Measurements from ENCODE around the gene TTC28.

DNA sequence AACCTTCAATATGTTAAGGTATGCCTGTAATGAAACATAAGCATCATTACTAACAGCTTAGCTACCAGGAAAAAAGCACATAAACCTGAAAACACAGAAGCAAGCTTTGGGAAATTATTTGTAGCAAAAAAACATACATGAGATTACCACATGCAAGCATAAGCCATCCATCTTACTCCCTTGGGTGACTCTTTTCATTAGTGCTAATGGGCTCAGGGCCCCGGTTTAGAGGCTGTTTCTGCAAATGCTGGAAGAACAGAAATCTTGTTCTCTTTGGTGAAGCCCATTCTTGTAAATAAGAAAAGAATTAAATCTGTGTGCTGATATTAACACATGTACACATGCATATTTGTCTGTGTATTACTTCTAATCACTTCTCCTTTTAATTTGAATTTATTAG is 314.3 kb downstream of the TTC28 start:
- TF ChIP-seq, protein P1, sequence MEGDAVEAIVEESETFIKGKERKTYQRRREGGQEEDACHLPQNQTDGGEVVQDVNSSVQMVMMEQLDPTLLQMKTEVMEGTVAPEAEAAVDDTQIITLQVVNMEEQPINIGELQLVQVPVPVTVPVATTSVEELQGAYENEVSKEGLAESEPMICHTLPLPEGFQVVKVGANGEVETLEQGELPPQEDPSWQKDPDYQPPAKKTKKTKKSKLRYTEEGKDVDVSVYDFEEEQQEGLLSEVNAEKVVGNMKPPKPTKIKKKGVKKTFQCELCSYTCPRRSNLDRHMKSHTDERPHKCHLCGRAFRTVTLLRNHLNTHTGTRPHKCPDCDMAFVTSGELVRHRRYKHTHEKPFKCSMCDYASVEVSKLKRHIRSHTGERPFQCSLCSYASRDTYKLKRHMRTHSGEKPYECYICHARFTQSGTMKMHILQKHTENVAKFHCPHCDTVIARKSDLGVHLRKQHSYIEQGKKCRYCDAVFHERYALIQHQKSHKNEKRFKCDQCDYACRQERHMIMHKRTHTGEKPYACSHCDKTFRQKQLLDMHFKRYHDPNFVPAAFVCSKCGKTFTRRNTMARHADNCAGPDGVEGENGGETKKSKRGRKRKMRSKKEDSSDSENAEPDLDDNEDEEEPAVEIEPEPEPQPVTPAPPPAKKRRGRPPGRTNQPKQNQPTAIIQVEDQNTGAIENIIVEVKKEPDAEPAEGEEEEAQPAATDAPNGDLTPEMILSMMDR (IDR thresholded peaks at IDR 0.05; ENCODE audit: low read depth, low read length), result no peak
- no peak for TF ChIP-seq POLR2A (IDR thresholded peaks at IDR 0.05; ENCODE audit: extremely low read depth, insufficient read length)

Measured in NB4 (cell line).